Suppressor macrophage treated with lipopolysaccharide for 1 hour (primary cell): ENCODE results near the gene SPOCK2.

Source experiments
- DNase-seq, 3 donors: peaks; one replicate each; pipeline ENCODE4 v3.0.0-alpha.2; 2020 to 2022

The SPOCK2 gene

DNA sequence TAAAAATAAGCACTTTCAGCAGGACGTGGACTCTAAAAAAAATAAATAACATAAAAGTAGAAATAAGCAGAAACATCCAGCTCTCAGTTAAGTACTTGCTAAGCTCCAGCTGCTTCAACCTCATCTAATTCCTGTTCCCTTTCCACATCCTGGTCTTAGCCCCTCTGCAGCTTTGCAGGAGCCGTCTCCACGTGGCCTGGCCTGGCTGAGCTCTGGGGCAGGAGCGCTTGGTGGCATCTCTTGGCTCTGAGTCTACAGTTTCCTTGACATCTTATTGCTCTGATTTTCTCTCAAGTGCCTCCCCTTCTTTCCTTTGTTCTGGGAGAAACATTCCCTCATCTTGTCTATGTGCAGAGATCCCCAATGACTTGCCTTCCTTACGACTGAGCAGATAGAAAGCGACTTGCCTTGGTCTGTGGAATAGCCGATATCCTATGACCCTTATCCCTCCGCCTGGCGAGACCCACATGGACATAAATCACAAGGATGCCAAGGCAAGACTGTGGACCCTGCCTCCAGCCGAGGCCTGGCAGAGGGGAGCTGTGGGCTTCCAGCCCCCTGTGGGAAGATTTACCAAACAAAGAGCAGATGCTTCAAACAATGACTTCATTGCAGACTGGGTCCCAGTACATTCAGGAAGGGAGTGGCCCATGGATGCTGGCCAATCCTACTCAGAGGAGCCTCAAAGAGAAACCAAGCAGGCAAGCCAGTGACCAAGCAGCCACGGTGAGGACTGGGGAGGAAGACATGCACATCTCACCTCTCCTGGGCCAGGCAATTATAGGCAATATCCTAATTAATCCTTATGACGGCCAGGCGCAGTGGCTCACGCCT lies 61.9 kb downstream of the SPOCK2 start:
- DNase-seq, result no peak

DNA sequence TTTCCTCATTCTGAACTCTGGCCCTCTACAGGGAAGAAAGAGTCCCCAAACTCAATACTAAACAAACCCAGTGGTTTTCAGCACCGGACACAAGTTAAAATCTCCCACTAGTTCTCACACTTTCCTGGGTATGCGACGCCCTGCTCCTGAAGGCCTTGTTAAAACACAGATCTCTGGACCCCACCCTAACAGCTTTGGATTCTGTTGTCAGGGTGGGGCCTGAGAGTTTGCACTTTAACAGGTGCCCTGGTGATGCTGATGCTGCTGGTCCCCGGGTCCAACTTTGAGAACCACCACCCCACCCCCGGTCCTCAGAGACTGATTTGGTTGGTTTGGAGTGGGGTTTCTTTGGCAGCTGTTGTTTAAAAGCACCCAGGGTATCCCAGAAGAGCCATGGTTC lies 62.5 kb downstream of the SPOCK2 start:
- no peak for DNase-seq

DNA sequence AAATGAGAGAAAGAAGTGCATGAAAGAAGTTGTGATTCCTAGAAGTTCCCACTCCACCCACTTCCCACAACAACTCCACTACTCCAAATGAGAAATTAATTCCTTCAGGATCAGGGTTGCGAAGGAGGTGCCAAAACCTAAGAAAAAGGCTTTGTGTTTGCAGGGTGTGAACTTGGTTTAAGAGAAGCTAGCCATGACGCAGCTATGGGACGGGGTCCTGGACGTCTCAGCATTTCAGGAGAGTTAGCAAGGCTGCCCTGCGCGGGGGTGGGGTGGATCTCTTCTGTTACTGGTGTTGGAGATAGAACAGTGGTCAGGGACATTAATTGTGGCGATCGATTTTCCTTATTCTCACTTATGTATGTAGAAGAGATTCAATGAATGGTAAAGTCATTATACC lies 63.0 kb downstream of the SPOCK2 start:
- DNase-seq, result no peak

DNA sequence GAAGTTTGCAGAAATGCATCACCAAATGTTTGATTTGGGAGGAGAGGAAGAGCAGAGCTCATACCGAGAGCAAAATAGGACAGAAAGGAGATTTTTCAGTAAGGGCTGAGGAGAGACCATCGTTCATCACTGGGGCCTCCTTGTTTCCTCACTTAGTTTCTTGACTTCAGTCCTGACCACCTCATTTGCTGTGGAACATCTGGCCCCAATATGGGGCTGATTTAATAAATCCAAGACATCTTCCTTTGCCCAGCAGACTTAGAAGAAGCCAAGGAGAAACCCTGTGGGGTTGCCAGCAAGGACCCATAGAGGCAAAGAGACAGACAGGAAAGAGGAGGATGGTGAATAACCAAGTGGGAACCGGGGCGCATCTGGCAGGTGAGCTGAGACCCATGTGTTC lies 63.8 kb downstream of the SPOCK2 start:
- DNase-seq, result no peak

DNA sequence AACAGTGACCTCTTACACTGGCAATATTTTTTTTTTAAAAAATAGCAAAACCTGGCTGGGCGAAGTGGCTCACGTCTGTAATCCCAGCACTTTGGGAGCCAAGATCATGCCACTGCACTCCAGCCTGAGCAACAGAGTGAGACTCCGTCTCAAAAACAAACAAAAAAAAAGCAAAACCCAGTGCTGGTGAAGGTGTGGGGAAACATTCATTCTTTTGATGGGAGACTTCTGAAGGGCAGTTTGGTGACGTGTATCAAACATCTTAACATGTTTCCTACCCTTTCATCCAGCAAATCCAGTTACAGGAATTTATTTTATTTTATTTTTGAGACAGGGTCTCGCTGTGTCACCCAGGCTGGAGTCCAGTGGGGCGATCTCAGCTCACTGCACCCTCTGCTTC lies 66.1 kb downstream of the SPOCK2 start:
- no peak for DNase-seq

DNA sequence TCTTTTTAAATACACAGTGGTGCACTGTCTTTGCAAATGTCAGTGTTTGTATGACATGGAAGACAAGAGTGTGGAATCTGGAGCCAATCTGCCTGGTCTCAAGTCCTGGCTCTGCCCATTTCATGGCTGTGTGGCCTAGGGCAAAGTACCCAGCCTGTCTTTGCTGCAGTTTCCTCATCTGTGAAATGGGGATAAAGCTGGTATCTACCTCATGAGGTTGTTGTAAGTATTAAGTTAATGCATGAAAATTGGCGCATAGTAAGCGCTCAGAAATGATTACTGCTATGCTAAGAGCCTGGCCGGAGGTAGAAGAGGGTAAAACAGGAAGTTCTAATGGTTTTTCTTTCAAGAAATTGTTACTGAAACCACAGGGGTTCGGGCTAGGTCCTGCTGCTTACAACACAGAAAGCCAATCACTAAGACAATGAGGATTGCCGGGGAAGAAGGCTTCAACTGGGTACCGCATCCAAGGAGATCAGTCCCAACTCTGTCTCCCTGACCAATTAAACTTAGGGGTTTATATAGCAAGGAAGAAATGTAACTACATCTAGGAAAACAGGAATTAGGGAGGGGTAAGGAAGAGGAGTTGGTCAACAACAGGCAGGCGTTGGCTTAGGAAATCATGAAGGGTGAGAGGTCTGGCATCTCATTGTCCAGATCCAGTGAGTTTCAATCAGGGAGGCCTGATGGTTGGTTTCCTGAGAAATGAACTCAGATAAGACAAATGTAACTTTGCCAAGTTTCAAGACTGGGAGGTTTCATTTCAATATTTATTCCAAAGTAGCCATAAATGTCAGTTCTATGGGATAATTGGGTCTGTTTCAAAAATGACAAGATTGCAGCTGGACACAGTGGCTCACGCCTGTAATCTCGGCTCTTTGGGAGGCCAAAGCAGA lies 67.2 kb downstream of the SPOCK2 start:
- DNase-seq, result no peak

DNA sequence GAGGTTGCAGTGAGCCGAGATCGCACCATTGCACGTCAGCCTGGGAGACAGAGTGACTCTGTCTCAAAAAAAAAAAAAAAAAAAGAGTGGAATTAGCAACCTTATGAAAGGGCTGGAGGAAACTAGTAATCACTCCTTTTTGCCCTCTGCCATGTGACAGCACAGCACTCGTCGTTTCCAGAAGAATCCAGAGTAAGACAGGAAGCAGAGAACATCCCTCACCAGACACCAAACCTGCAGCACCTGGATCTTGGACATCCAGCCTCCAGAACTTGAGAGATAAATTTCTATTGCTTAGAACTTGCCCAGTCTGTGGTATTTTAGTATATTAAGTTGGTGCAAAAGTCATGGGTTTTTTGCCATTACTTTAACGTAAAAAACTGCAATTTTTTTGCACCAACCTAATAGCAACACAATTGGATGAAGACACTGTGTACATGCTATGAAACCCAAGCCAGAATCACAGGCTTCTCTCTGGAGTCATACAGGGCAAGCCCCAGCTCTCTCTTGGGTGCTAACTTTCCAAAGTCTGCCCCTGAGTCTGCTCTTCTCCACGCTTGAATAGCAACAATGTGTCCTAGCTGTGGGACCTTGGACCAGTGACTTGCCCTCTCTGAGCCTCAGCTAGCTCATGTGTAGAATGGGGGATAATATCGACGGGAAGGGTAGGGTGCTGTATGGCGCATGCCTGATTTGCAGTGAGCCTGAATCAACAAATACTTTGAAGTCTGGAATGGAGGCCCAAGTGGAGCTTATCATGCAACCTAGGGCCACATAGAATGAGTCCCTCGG lies 69.1 kb downstream of the SPOCK2 start:
- no peak for DNase-seq

DNA sequence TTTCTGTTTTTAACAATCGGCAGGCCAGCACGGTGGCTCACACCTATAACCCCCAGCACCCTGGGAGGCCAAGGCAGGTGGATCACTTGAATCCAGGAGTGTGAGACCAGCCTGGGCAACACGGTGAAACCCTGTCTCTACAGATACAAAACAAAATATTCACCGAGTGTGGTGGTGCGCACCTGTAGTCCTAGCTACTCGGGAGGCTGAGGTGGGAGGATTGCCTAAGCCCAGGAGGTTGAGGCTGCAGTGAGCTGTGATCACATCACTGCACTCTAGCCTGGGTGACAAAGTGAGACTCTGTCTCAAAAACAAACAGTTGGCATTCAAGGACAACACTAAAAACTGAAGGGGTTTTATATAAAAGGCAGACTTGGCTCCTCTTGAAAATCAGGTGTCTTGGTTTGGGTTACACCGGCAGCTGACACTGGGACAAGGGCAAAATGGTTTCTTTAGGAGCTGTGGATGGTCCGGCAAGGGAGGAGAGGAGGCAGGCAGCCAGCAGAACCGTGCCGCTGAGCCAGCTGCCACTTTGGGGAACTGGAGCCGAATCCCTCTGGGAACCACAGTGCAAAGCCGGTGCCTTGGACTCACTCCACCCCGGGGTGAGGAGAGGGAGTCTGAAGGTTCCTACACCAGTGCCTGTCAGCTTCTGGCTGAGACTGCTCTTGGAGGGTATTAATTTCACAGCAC lies 71.6 kb downstream of the SPOCK2 start:
- no peak for DNase-seq

DNA sequence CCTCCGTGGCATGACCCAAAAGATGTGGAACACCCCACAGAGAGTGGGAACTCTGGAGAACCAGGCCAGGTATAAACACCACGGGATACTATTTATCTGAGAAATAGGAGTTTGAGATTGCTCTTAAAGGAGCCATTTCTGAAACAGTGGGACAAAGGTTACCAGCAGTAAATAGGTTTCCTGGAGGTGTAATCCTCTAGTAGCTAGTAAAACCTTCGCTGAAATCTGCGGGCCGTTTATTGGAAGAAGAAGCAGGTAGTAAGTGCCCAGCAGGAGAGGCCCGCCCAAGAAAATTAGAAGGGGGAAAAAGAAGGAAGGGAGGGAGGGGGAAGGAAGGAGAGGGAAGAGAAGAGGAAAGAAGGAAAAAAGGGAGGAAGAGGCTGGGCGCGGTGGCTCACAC lies 72.5 kb downstream of the SPOCK2 start:
- DNase-seq, result no peak

DNA sequence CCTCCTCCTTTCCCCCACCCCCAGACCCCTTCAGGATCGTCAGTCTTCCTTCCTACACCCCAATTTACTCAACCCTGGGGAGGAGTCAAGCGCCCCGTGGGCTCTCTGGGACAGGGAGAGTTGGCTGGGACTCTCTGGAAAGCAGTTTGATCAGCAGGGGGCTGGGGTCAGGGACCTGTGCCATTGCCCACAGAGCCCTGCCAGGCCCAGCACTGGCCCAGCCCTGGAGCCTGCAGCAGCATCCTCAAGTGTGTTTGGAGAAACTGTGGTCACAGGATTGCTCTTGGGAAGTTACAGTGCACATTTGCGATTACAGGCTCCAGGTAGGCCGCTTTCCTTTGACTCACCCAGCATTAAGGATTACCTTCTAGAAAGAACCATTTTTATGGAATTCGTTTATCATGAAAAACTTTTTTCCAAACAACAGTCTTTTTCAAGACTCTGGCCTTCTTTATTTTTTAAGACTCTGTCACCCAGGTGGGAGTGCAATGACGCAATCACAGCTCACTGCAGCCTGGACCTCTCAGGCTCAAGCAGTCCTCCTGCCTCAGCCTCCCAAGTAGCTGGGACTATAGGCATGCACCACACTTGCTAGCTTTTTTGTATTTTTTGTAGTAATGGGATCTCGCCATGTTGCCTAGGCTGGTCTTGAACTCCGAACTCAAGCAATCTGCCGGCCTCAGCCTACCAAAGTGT lies 73.4 kb downstream of the SPOCK2 start:
- no peak for DNase-seq

DNA sequence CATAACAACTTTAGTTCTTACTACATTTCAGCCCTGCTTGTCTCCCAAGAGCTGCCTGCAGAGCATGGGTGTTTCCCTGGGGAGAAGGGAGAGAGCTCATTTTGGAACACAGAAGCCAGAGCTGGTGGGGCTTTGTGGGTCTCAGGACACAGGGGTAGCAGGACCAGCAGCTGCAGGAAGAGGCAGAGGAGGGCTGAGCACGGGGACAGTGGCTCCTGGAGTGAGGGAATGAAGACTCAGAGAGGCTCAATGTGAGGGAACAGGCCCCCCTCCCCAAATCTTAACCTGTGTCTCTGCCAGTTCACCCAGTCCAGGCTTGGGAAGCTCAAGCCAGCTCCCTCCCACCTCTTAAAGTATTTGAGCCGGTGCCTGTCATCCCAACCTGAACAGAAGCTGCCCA lies 74.2 kb downstream of the SPOCK2 start:
- no peak for DNase-seq

DNA sequence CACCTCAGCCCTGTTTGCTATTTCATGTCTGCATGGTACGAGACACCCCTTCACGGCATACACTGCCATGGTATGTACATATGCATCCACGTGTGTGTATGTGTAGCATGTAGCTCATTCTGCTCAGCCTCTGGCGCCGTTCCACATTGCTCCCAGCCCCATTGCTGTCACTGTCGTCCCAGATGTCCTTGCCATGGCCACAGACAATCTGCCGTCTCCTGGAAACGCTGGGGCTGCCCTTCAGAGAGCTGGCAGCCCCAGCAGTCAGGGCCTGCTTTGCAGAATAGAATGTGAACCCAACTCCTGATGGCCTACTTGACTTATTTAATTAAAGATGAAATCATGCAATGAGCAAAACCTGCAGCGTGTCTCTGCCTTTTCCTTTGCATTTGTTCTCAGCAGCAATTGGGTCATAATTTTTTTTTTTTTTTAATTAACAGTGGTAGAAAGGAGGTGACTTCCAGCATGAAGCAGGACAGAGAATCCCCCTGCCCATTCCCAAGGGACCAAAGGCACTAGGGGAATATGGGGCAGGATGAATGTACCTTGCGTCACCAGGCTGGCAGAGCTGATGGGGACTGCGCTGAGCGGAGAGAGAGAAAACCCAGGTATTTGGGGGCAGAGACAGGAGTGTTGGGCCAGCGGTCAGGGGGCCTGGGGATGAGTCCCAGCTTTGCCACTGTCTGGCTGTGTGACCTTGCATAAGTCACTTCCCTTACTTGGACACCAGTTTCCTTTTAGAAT lies 75.0 kb downstream of the SPOCK2 start:
- DNase-seq, result no peak

DNA sequence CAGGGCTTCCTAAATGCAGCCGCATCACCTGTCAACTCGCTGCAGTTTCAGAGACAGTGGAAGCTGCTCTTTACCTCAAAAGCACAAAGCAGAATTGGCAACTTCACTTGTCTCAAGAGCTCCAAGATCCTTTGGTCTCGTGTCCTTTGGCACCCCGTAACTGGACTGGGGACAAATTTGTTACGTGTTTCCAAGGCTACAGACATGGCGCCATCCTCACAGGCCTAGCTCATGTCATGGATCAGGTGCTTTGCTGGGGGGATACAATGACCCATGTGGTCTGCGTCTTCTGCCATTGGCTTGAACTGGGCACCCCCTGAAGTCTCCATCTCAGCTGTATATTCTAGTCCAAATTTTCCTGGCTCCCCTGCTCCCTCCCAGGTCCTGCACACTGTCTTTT lies 75.6 kb downstream of the SPOCK2 start:
- no peak for DNase-seq

DNA sequence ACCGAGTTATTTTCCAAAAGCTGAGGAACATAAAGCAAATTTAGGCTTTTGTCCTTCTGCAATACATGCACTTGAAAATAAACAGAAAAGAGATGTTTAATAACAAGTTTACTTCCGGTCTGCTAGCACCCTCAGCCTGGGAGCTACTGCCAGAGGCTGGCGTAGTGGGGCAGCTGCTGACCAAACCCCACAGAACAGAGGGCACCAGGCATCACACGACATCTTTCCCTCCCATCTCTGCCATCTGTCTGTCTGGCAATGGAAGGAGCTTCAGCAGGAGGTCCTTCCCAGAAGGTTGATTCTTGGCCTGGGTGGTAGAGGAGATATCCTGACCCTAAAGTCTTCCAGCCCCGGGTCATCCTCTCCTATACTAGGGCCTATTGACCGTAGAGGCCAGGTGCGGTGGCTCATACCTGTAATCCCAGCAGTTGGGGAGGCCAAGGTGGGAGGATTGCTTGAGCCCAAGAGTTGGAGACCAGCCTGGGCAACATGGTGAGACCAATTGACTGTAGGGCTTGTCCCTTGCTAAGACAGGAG lies 76.3 kb downstream of the SPOCK2 start:
- DNase-seq, result no peak

DNA sequence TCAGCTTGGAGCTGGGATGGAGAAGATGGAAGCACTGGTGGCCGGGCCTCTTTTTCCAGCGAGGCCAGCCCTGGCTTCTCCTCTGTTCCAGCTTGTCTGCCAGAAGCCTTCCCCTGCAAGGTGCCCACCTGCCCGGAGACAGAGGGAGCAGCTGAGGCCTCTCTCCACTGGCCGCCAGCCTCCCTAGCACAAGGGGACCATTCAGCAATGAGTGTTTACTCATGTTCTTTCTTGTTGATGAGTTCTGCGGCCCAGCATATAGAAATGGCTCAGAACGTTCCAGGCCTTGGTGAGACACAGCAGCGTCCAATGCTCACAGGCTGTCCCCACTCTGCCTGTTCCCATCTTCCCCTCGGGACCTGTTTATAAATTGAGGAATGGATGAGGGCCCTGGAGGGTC lies 76.9 kb downstream of the SPOCK2 start:
- DNase-seq, result no peak

DNA sequence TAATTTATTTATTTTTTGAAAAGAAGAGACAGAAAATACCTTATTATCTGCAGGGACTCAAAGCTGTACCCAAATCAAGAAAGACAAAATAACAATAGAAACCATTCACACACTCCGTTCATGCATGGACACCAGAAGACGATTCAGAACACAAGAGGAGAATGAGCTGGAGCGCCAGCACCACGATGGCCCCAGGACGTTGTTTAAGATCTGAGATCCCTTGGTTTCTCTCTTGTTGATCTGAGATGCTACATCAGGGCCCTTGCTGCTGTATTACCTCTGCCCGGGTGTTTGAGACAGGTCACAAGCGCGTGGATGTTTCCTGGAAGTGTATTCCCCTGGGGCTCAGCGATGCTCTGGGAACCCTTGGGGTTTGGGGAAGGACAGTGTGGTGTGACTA lies 77.3 kb downstream of the SPOCK2 start:
- DNase-seq, result no peak

DNA sequence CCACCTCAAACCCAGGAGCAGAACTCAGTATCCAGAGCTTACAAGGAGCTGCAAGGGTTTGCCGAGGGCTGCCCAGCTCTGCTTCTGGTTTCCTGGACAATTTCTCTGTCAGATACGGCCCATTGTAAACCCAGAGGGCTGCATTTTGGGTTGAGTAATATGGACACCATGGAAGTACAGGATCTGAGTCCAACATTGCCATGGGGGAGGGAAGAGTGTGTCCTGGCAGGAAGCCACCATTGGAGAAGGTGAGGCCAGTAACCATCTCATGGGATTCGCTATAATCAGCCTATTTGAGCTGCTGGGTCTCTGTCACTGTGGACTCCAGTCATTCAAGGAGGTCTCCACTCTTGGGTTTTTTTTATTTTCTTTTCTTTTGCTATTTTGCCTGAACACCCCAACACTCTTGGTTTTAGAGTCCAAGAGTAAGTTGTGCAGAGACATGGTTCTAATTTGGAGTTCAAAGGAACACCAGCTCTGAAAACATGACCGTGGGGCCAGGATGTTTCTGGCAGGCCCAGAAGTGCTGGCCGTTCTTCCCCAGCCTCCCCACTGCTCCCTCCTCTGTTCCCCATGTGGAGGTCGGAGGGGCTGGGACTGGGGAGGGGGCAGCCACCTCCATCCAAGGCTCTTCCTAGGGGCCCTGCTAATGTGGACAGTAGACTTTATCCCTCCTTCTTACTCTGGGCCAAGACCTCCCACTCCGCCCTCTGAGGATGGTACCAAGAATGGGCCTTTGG lies 77.9 kb downstream of the SPOCK2 start:
- no peak for DNase-seq

DNA sequence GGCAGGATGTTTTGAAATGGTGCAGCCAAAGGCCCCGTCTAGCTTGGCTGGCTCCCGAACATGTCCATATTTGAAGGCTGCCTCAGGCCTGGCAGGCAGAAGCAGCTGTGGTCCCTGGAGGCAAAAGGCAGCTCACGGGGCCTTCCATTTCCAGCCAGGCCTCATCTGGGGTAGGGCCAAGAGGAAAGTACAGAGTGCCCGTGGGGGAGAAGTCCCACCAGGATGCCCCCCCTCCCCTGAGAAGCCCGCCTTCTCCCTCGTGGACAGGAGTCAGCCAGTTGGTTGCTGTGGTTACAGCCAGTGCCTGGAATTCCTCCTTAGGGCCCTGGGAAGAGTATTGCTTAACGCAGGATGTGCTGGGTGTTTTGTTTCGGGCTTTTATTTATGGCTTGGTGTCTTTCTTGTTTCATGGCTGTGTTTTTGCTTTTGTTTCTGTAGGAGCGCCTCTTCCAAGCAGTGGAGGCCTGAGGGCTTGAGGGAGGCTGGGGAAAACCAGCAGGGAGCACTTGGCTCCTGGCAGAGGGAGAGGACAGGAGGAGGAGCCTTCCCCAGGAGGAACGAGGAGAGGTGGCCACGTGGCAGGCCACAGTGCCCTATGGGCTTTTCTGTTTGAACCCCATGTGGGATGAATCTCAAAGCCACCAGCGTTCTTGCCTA lies 78.8 kb downstream of the SPOCK2 start:
- DNase-seq, result peak in 1 of 3 donors; percentile 30

DNA sequence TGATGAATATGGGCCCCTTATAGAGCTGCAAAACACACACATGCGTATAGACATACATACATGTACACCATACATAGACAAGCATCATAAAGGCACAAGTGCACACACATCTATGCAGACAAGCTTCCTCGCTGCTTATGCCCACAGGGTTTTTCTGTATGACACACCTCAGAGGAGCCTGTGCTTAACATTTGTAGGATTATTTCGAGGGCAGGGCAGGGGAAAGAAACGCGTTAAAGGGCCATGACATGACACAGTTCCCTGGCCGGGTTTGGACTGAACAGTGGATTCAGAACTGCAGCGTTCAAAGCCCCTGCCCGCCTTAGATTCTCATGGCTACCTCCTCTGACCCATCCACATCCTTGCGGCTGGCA lies 79.3 kb downstream of the SPOCK2 start:
- DNase-seq, result no peak
